Measurements from ENCODE around the gene ACTG2.

Gene ACTG2

DNA sequence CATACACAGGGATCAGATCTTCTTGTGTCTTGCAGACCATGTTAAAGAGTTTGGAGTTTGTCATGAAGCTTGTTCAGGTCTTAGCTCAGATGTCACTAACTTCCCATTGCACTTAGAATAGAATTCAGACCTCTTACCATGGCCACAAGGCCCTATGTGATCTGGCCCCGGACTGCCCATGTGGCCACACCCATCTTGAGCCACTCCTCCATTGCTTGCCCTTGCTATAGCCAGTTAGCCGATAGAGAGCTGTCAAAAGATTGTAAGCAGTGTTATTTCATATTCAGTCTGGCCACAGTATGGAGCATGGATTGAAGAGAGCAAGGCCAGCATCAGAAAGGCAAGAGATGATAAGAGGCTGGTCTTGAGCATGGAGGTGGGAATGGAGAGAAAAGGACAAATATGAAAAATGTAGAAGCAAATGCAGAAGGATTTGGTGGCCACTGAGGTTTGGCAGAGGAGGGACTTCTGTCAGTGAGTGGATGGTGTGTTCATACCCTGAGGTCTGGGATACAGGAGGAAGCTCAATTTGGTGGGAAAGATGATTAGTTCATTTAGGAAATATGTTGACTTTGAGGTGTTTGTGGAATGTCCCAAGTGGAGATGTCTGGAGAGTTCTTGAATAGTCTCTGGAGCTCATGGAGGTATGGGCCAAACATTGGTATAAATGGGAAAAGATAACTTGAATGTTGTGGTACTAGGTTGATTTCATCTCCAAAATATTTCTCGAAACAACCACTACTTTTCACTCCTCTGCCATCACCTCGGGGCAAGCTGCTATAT lies 44.5 kb downstream of the ACTG2 start:
- H3K9me3 ChIP-seq (replicated peaks; ENCODE audit: insufficient read depth, low read length): no peaks in the 10 kb centered on the region
- H3F3A ChIP-seq (ENCODE audit: insufficient read depth, low read length): no peaks in the 10 kb centered on the region
- no peak overlapping the region for H3K4me3 ChIP-seq (ENCODE audit: low read length)
- no peak for TF ChIP-seq EZH2 (optimal IDR thresholded peaks at IDR 0.05; ENCODE audit: low read depth, low read length)
- TF ChIP-seq, protein P1, sequence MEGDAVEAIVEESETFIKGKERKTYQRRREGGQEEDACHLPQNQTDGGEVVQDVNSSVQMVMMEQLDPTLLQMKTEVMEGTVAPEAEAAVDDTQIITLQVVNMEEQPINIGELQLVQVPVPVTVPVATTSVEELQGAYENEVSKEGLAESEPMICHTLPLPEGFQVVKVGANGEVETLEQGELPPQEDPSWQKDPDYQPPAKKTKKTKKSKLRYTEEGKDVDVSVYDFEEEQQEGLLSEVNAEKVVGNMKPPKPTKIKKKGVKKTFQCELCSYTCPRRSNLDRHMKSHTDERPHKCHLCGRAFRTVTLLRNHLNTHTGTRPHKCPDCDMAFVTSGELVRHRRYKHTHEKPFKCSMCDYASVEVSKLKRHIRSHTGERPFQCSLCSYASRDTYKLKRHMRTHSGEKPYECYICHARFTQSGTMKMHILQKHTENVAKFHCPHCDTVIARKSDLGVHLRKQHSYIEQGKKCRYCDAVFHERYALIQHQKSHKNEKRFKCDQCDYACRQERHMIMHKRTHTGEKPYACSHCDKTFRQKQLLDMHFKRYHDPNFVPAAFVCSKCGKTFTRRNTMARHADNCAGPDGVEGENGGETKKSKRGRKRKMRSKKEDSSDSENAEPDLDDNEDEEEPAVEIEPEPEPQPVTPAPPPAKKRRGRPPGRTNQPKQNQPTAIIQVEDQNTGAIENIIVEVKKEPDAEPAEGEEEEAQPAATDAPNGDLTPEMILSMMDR (IDR thresholded peaks at IDR 0.05; ENCODE audit: low read length): no peak
- TF ChIP-seq EZH2phosphoT487 (IDR thresholded peaks at IDR 0.05; ENCODE audit: low read length): no peak
- no peaks in the 10 kb centered on the region for H3K4me1 ChIP-seq (ENCODE audit: low read length)
- H3K27me3 ChIP-seq (replicated peaks; ENCODE audit: insufficient read depth, low read length): no peaks in the 10 kb centered on the region
- H3K79me2 ChIP-seq (ENCODE audit: low read length): peaks cover 89% of the 10 kb centered on the region
- no peak for DNase-seq
- H4K20me1 ChIP-seq (ENCODE audit: insufficient read depth, low read length): no peaks in the 10 kb centered on the region
- H3K4me2 ChIP-seq (ENCODE audit: low read depth, low read length): no peak overlapping the region
- no peak overlapping the region for H3K27ac ChIP-seq (ENCODE audit: low read length)
- no peak overlapping the region for H3K9ac ChIP-seq (ENCODE audit: low read length)
- H3K36me3 ChIP-seq (replicated peaks; ENCODE audit: insufficient read depth, low read length): no peaks in the 10 kb centered on the region; the same call in 1 of the 2 replicates
- H3K9me2 ChIP-seq (replicated peaks; ENCODE audit: insufficient read depth, low read length): no peaks in the 10 kb centered on the region
- no peak overlapping the region for H2AFZ ChIP-seq (ENCODE audit: low read length)

DNA sequence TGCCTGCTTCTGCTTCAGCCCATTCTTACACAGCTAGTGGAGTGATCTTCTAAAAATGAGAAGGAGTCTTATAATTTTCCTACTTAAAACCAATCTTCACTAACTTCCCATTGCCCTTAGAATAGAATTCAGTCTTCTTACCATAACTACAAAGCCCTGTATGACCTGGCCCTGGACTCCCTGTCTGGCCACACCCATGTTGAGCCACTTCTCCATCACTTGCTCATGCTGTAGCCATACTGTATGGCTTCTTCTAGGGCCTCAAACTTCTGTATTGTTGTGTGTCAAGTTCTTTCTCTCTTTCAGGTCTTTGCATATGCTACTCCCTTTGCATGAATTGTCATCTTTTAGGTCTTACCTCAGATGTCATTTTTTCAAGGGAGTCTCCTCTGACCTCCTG lies 45.1 kb downstream of the ACTG2 start:
- H2AFZ ChIP-seq (ENCODE audit: low read length): no peak overlapping the region
- H3K36me3 ChIP-seq (replicated peaks; ENCODE audit: insufficient read depth, low read length): no peaks in the 10 kb centered on the region; the same call in 1 of the 2 replicates
- no peak overlapping the region for H3K4me3 ChIP-seq (ENCODE audit: low read length)
- H3K9ac ChIP-seq (ENCODE audit: low read length): no peak overlapping the region
- no peak overlapping the region for H3K27ac ChIP-seq (ENCODE audit: low read length)
- H3K4me1 ChIP-seq (ENCODE audit: low read length): no peaks in the 10 kb centered on the region
- peaks cover 89% of the 10 kb centered on the region for H3K79me2 ChIP-seq (ENCODE audit: low read length)
- no peak for DNase-seq
- no peaks in the 10 kb centered on the region for H3K9me2 ChIP-seq (replicated peaks; ENCODE audit: insufficient read depth, low read length)
- H4K20me1 ChIP-seq (ENCODE audit: insufficient read depth, low read length): no peaks in the 10 kb centered on the region
- H3K27me3 ChIP-seq (replicated peaks; ENCODE audit: insufficient read depth, low read length): no peaks in the 10 kb centered on the region
- H3K9me3 ChIP-seq (replicated peaks; ENCODE audit: insufficient read depth, low read length): no peaks in the 10 kb centered on the region
- no peak overlapping the region for H3K4me2 ChIP-seq (ENCODE audit: low read depth, low read length)
- H3F3A ChIP-seq (ENCODE audit: insufficient read depth, low read length): no peaks in the 10 kb centered on the region
- TF ChIP-seq EZH2 (optimal IDR thresholded peaks at IDR 0.05; ENCODE audit: low read depth, low read length) (no peak), EZH2phosphoT487 (IDR thresholded peaks at IDR 0.05; ENCODE audit: low read length) (no peak)
- TF ChIP-seq, protein P1 (IDR thresholded peaks at IDR 0.05; ENCODE audit: low read length): no peak

GRCh38 chr2:73938718-73939352 lies 46.0 kb downstream of the ACTG2 start:
- Histone ChIP-seq H3F3A (ENCODE audit: insufficient read depth, low read length) (no peaks in the 10 kb centered on the region), H3K9me2 (replicated peaks; ENCODE audit: insufficient read depth, low read length) (no peaks in the 10 kb centered on the region), H3K27ac (ENCODE audit: low read length) (no peak overlapping the region), H3K79me2 (ENCODE audit: low read length) (peaks cover 89% of the 10 kb centered on the region), H3K36me3 (replicated peaks; ENCODE audit: insufficient read depth, low read length) (no peaks in the 10 kb centered on the region; the same call in 1 of the 2 replicates), H4K20me1 (ENCODE audit: insufficient read depth, low read length) (no peaks in the 10 kb centered on the region), H3K4me2 (ENCODE audit: low read depth, low read length) (no peak overlapping the region), H2AFZ (ENCODE audit: low read length) (no peak overlapping the region), H3K9me3 (replicated peaks; ENCODE audit: insufficient read depth, low read length) (no peaks in the 10 kb centered on the region), H3K9ac (ENCODE audit: low read length) (no peak overlapping the region), H3K4me1 (ENCODE audit: low read length) (no peaks in the 10 kb centered on the region), H3K4me3 (ENCODE audit: low read length) (no peak overlapping the region), H3K27me3 (replicated peaks; ENCODE audit: insufficient read depth, low read length) (no peaks in the 10 kb centered on the region)
- no peak for TF ChIP-seq EZH2phosphoT487 (IDR thresholded peaks at IDR 0.05; ENCODE audit: low read length)
- TF ChIP-seq, protein P1 (IDR thresholded peaks at IDR 0.05; ENCODE audit: low read length): no peak
- no peak for TF ChIP-seq EZH2 (optimal IDR thresholded peaks at IDR 0.05; ENCODE audit: low read depth, low read length)
- DNase-seq: no peak

Measured in MM.1S (cell line).